Loucy (cell line): ENCODE data around the gene LPP.

Experiments used
- EZH2phosphoT487 ChIP-seq: fragments of 200-600 bp; IDR thresholded peaks from 2 replicates; pipeline ENCODE4 v1.6.1; 2018; ENCODE audit warnings: antibody characterized with exemption, mild to moderate bottlenecking, moderate library complexity, borderline replicate concordance
- TF ChIP-seq, protein P1 (sequence below): fragments of 200-600 bp; sonication (generic); conservative IDR thresholded peaks from 2 replicates; pipeline ENCODE4 v1.5.1; 2014; ENCODE audit warnings: mild to moderate bottlenecking, antibody characterized with exemption, low read length

DNA sequence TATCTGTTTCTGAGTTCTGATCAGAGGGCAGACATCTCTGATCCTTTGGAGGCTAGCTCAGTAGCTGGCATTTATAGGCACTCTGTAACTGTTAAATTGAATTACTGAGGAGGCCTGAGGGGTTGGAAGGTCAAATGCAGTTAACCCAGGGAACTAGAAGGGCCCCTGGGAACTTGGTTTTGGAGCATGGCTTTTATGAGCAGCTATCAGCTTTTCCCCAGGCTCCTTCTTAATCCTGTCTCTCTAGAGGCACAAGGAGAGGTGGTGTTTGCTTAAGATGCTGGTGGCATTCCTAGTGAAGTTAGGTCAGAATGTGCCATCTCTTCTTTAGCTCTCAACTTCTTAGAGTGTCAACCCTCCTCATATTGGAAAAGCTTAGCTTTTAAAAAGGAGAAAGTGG lies 128.9 kb downstream of the LPP start:
- TF ChIP-seq, protein P1, sequence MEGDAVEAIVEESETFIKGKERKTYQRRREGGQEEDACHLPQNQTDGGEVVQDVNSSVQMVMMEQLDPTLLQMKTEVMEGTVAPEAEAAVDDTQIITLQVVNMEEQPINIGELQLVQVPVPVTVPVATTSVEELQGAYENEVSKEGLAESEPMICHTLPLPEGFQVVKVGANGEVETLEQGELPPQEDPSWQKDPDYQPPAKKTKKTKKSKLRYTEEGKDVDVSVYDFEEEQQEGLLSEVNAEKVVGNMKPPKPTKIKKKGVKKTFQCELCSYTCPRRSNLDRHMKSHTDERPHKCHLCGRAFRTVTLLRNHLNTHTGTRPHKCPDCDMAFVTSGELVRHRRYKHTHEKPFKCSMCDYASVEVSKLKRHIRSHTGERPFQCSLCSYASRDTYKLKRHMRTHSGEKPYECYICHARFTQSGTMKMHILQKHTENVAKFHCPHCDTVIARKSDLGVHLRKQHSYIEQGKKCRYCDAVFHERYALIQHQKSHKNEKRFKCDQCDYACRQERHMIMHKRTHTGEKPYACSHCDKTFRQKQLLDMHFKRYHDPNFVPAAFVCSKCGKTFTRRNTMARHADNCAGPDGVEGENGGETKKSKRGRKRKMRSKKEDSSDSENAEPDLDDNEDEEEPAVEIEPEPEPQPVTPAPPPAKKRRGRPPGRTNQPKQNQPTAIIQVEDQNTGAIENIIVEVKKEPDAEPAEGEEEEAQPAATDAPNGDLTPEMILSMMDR, result no peak
- TF ChIP-seq EZH2phosphoT487, result no peak
